Amygdala (tissue), 56 donors: ENCODE data around the gene NEK6.
A peak's percentile ranks its signal among the peaks of the same experiment; 100 is the strongest.

Experiments used
- DNase-seq, 56 donors: peaks; one replicate each; lab custom pipeline; 2025; lab: John Stamatoyannopoulos, UW

NEK6 gene

GRCh38 chr9:124257844-124258606, at the start of gene NEK6:
TSS of gene NEK6 (plus strand) at chr9:124257949. CDS start at chr9:124301965, 44,016 bp downstream.
- peak in 12 of 56 donors; percentile 20 to 61 (median 40) for DNase-seq

GRCh38 chr9:124208571-124208970, 49.2 kb upstream of the NEK6 start:
- no peak for DNase-seq

- DNase-seq = no peak
These were observed 48.5 kb upstream of the NEK6 start for GRCh38 chr9:124209279-124209678.

GRCh38 chr9:124209774-124210173, 48.0 kb upstream of the NEK6 start:
- DNase-seq = no peak

GRCh38 chr9:124210697-124211096, 47.1 kb upstream of the NEK6 start:
- DNase-seq = no peak

- no peak for DNase-seq
These were observed 45.2 kb upstream of the NEK6 start for GRCh38 chr9:124212381-124213050.

- DNase-seq = no peak
These were observed 44.4 kb upstream of the NEK6 start for GRCh38 chr9:124213396-124213795.

- DNase-seq = no peak
These were observed 43.6 kb upstream of the NEK6 start for GRCh38 chr9:124214116-124214515.

GRCh38 chr9:124214596-124215367, 43.0 kb upstream of the NEK6 start:
- no peak for DNase-seq

GRCh38 chr9:124215368-124215910, 42.3 kb upstream of the NEK6 start:
- DNase-seq = no peak

- DNase-seq = no peak
These were observed 41.8 kb upstream of the NEK6 start for GRCh38 chr9:124215956-124216355.

- peak in 8 of 56 donors; percentile 16 to 35 (median 26) for DNase-seq
These were observed 41.1 kb upstream of the NEK6 start for GRCh38 chr9:124216474-124217176.

- no peak for DNase-seq
These were observed 39.8 kb upstream of the NEK6 start for GRCh38 chr9:124217836-124218437.

- DNase-seq = peak in 16 of 56 donors; percentile 6 to 61 (median 23)
These were observed 39.2 kb upstream of the NEK6 start for GRCh38 chr9:124218438-124218982.

GRCh38 chr9:124218987-124219461, 38.7 kb upstream of the NEK6 start:
- no peak for DNase-seq

- DNase-seq = peak in 18 of 56 donors; percentile 10 to 70 (median 28)
These were observed 36.8 kb upstream of the NEK6 start for GRCh38 chr9:124220946-124221451.

- DNase-seq = no peak
These were observed 36.1 kb upstream of the NEK6 start for GRCh38 chr9:124221676-124222075.

- DNase-seq = no peak
These were observed 35.6 kb upstream of the NEK6 start for GRCh38 chr9:124222109-124222508.
